KOPT-K1 (cell line): Measurements from ENCODE around the gene PADI1.

Source experiments
- H3K27ac ChIP-seq: fragments of 200-600 bp; sonication (generic); 2 replicates; pipeline ENCODE4 v1.5.1; 2016; ENCODE audit warnings: antibody characterized with exemption, mild to moderate bottlenecking, low read depth, low read length; ENCODE audit not compliant: poor library complexity, severe bottlenecking
- H3K36me3 ChIP-seq: fragments of 200-600 bp; sonication (generic); 2 replicates; pipeline ENCODE4 v1.5.1; 2017; ENCODE audit warnings: antibody characterized with exemption, mild to moderate bottlenecking, low read length, moderate library complexity; ENCODE audit not compliant: insufficient read depth
- H3K9me3 ChIP-seq: fragments of 200-600 bp; sonication (generic); 2 replicates; pipeline ENCODE4 v1.5.1; 2017; ENCODE audit warnings: antibody characterized with exemption, low read length, mild to moderate bottlenecking; ENCODE audit not compliant: insufficient read depth, poor library complexity, severe bottlenecking

Gene PADI1

GRCh38 chr1:17190010-17190995, 14.6 kb upstream of the PADI1 start:
- H3K36me3 ChIP-seq, result no peaks in the 10 kb centered on the region
- H3K27ac ChIP-seq, result no peak overlapping the region
- H3K9me3 ChIP-seq, result peaks cover 10% of the 10 kb centered on the region

GRCh38 chr1:17191990-17192242, 13.0 kb upstream of the PADI1 start:
- H3K9me3 ChIP-seq, result peaks cover 10% of the 10 kb centered on the region
- no peak overlapping the region for H3K27ac ChIP-seq
- H3K36me3 ChIP-seq, result no peaks in the 10 kb centered on the region

- no peaks in the 10 kb centered on the region for H3K36me3 ChIP-seq
- H3K9me3 ChIP-seq, result peaks cover 10% of the 10 kb centered on the region
- H3K27ac ChIP-seq, result no peak overlapping the region
Measured at GRCh38 chr1:17192394-17193221, 12.3 kb upstream of the PADI1 start.

- Histone ChIP-seq H3K9me3 (peaks cover 5% of the 10 kb centered on the region), H3K27ac (no peak overlapping the region), H3K36me3 (no peaks in the 10 kb centered on the region)
Measured at GRCh38 chr1:17193222-17194132, 11.5 kb upstream of the PADI1 start.

- Histone ChIP-seq H3K27ac (no peak overlapping the region), H3K9me3 (no peaks in the 10 kb centered on the region), H3K36me3 (no peaks in the 10 kb centered on the region)
Measured at GRCh38 chr1:17194133-17194475, 10.8 kb upstream of the PADI1 start.

- Histone ChIP-seq H3K36me3 (no peaks in the 10 kb centered on the region), H3K9me3 (no peaks in the 10 kb centered on the region), H3K27ac (no peak overlapping the region)
Measured at GRCh38 chr1:17194615-17195528, 10.1 kb upstream of the PADI1 start.

GRCh38 chr1:17195731-17196130, 9.2 kb upstream of the PADI1 start:
- no peaks in the 10 kb centered on the region for H3K9me3 ChIP-seq
- no peaks in the 10 kb centered on the region for H3K36me3 ChIP-seq
- no peak overlapping the region for H3K27ac ChIP-seq

- Histone ChIP-seq H3K27ac (no peak overlapping the region), H3K9me3 (no peaks in the 10 kb centered on the region), H3K36me3 (no peaks in the 10 kb centered on the region)
Measured at GRCh38 chr1:17196496-17197185, 8.3 kb upstream of the PADI1 start.

GRCh38 chr1:17197696-17198095, 7.2 kb upstream of the PADI1 start:
- no peaks in the 10 kb centered on the region for H3K9me3 ChIP-seq

GRCh38 chr1:17198476-17199258, 6.3 kb upstream of the PADI1 start:
- Histone ChIP-seq H3K9me3 (no peaks in the 10 kb centered on the region), H3K27ac (no peak overlapping the region), H3K36me3 (no peaks in the 10 kb centered on the region)

More at GRCh38 chr1:17197696-17198095, 7.2 kb upstream of the PADI1 start:
- Histone ChIP-seq H3K27ac (no peak overlapping the region), H3K36me3 (no peaks in the 10 kb centered on the region)

GRCh38 chr1:17199267-17200044, 5.5 kb upstream of the PADI1 start:
- H3K36me3 ChIP-seq, result no peaks in the 10 kb centered on the region
- H3K9me3 ChIP-seq, result no peaks in the 10 kb centered on the region
- H3K27ac ChIP-seq, result no peak overlapping the region

- Histone ChIP-seq H3K27ac (no peak overlapping the region), H3K9me3 (no peaks in the 10 kb centered on the region)
Measured at GRCh38 chr1:17200246-17200645, 4.7 kb upstream of the PADI1 start.

More at GRCh38 chr1:17200246-17200645, 4.7 kb upstream of the PADI1 start:
- H3K36me3 ChIP-seq, result no peaks in the 10 kb centered on the region
